Epithelial cell of prostate (primary cell): ENCODE results near the gene MADD.
"Not testable (repeated sequence)": the region's sequence is repeated elsewhere in the genome, so short reads cannot be mapped to it uniquely, and the experiment has no call there.

Source experiments
- DNase-seq: peaks from one replicate; pipeline ENCODE4 v3.0.0-alpha.2; 2011; ENCODE audit warnings: low read depth, low spot score
- H3K27ac ChIP-seq: fragments of 450-650 bp; 2 replicates; pipeline ENCODE4 v1.5.1; 2017; ENCODE audit warnings: mild to moderate bottlenecking

Gene MADD

GRCh38 chr11:47314992-47315391, 45.1 kb downstream of the MADD start:
- no peak for DNase-seq
- H3K27ac ChIP-seq, result no peak overlapping the region

- H3K27ac ChIP-seq, DNase-seq: not testable (repeated sequence)
These were observed 46.6 kb downstream of the MADD start for GRCh38 chr11:47316501-47316900.

- H3K27ac ChIP-seq, result no peak overlapping the region
- no peak for DNase-seq
These were observed 47.3 kb downstream of the MADD start for GRCh38 chr11:47317064-47317828.

GRCh38 chr11:47318166-47318565, 48.2 kb downstream of the MADD start:
- no peak for DNase-seq
- H3K27ac ChIP-seq, result no peak overlapping the region

- no peak for DNase-seq
- no peak overlapping the region for H3K27ac ChIP-seq
These were observed 54.6 kb downstream of the MADD start for GRCh38 chr11:47324520-47324919.

- H3K27ac ChIP-seq, result no peak overlapping the region
- DNase-seq, result no peak
These were observed 55.5 kb downstream of the MADD start for GRCh38 chr11:47325271-47326041.

GRCh38 chr11:47326198-47326597, 56.3 kb downstream of the MADD start:
- no peak for DNase-seq
- no peak overlapping the region for H3K27ac ChIP-seq

- H3K27ac ChIP-seq, result no peak overlapping the region
- DNase-seq, result no peak
These were observed 57.1 kb downstream of the MADD start for GRCh38 chr11:47327025-47327424.

DNA sequence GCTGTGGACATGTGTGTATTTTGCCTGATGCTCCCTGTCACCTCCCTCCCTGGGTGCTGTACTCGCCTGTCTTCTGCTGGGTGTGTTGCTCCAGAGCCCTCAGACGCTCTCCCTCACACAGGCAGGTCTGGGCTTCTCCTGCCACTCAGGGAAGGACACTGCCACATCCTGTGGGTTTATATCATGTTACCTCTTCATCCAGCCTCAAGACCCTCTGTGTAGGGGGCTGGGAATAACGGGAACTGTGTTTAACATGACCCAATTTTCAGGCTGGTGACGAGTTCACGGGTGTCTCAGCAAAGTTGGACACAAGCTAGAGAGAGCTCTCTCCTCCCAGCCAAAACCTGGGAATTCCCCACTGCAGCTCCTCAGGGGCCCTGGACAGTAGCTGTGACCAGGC, 58.0 kb downstream of the MADD start:
- H3K27ac ChIP-seq, result no peak overlapping the region
- DNase-seq, result no peak

- H3K27ac ChIP-seq, result no peak overlapping the region
- DNase-seq, result no peak
These were observed 58.8 kb downstream of the MADD start for GRCh38 chr11:47328449-47329390.

GRCh38 chr11:47329431-47329986, 59.6 kb downstream of the MADD start:
- no peak overlapping the region for H3K27ac ChIP-seq
- no peak for DNase-seq

DNA sequence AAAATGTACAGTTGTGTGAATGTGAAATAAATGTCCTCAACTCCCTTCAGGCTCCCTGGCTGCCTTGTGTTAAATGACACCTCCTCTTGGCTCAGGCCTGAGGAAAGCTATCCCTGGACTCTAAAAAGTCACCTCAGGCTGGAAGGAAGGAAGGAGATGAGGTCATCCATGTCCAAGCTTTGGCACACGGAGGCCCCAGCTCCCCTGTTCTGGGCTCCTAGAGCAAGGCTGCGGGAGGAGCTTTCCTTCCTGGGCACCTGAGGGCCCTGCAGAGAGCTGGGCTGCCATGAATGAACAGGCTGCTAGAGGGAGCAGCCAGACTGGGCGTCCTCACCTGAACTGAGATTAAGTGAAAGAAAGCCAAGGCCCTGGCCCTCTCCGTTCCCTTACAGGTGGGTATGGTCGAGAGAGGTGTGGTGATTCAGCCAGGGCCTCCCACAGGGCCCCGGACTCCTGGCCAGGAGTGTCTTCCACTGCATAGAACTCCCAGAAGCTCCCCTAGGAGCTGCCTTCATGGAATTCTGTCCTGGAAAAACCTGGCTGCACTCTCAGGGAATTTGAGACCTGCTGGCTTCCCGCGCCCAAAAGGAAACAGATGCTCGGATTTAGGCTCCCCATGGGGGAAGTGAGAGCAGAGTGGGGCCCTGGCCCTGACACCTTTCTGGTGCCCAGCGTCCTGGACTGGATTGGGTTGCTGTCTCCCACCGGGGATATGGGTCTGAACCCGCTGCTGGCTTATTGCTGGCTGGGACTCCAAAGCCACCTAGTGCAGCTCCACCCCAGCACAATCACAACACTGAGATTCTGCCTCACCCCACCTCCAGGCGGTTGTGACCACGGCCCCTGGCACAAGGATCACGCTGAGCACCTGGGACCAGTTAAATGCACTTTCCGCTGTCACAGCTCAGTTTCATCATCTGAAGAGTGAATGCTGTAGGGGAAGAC, 60.3 kb downstream of the MADD start:
- no peak overlapping the region for H3K27ac ChIP-seq
- no peak for DNase-seq

- no peak for DNase-seq
- no peak overlapping the region for H3K27ac ChIP-seq
These were observed 61.7 kb downstream of the MADD start for GRCh38 chr11:47331454-47332302.

DNA sequence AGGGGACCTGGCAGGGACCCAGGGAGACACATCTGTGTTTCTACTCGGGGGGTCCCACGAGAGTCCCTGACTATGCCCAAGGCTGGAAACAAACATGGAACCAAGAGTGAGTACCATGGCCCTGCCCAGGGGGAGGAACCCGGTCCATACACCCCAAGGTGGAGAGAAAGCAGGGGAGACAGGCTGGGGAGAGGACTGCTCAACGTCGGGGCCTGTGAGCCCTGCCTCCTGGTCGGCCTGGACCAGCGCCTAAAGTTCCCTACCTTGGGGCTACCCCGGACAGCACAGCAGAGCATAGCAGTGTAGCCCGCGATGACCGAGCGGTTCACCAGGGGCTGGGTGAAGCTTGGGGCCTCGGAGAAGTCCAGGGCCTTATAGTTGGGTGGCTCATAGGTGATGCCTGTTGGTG, 62.4 kb downstream of the MADD start:
- no peak overlapping the region for H3K27ac ChIP-seq

DNA sequence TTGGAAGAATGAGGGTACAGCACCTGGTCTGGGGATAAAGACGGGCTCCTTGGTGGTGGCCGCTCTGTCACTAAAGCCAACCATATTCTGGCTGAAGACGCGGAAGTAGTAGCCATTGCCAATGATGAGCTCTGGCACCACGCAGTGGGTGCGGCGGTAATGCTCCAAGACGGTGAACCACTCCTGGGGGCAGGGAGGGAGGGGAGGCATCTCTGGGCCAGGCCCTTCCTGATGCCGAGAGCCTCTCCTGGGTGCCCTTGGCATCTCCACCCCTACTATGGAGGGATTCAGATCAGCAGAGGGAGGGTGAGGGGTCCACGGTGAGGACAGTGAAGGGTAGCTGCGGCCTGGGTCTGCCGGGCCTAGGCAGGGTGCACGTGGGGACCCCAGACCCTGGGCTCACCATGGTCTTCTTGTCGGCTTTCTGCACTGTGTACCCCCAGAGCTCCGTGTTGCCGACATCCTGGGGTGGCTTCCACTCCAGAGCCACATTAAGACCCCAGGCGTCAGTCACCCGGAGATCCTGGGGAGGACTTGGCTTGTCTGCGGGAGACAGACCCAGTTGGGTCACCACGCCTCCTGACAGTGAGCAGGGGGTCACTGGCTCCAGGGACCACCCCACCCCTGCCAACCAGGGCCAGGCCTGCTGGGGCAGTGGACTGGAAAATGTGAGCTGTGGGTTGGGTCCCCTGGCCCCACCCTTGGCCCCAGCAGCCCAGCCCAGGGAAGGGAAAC, 63.0 kb downstream of the MADD start:
- no peak overlapping the region for H3K27ac ChIP-seq
- DNase-seq, result no peak

More for the DNA sequence above, 62.4 kb downstream of the MADD start:
- DNase-seq, result no peak

GRCh38 chr11:47333526-47333845, 63.6 kb downstream of the MADD start:
- DNase-seq, result no peak
- H3K27ac ChIP-seq, result no peak overlapping the region

DNA sequence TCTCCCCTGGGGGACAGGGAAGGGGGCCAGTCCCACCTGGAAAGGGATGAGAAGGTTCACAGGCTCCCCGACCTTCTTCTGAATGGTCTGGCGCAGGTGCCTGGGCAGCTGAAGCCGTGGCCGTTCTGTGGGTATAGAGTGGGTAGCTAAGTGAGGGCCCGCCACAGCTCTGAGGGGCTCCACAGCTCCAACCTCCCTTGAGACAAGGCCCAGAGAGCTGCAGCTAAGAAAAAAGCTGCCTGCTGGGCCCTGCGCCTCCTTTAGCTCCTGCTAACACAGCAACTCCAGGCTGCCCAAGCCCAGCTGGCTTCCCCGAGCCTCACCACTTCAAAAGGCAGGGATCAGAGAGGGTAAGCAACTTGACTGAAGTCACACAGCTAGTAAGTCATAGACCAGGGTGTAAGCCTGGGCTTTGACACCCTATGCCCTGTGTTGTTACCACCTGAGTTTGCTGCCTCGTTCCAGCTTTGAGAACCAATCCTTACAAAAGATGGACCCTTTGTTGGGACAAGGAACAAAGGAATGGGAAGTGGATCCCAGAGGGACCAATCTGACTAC, 64.0 kb downstream of the MADD start:
- no peak overlapping the region for H3K27ac ChIP-seq
- DNase-seq, result no peak
